HepG2 (cell line): ENCODE data around the gene ZNRF3. TPM values are rescaled to one million over a fixed set of nuclear protein-coding genes. Genes with fewer than 3 reads are reported as not detected.

Experiments
- BRD4 ChIP-seq: sonication (generic); formaldehyde crosslinking; IDR thresholded peaks from 2 replicates; pipeline ENCODE4 v1.4.0; 2020; ENCODE audit warnings: missing genetic modification reagents
- CREM ChIP-seq, 2 experiments: sonication (generic) in 1 of 2; formaldehyde crosslinking in 1 of 2; IDR thresholded peaks; 2 replicates each; pipeline versions ENCODE4 v1.4.0 to v1.6.1; 2016 to 2020; ENCODE audit warnings: antibody characterized with exemption in 1 of 2, mild to moderate bottlenecking in 1 of 2, missing genetic modification reagents in 1 of 2
- DR1 ChIP-seq: sonication (generic); formaldehyde crosslinking; IDR thresholded peaks from 2 replicates; pipeline ENCODE4 v1.8.0; 2021; ENCODE audit warnings: mild to moderate bottlenecking, missing genetic modification reagents, inconsistent platforms
- FOXC1 ChIP-seq: sonication (generic); formaldehyde crosslinking; IDR thresholded peaks from 2 replicates; pipeline ENCODE4 v1.8.0; 2022; ENCODE audit warnings: mild to moderate bottlenecking, missing genetic modification reagents, borderline replicate concordance
- KDM5B ChIP-seq: sonication (generic); formaldehyde crosslinking; IDR thresholded peaks from 2 replicates; pipeline ENCODE4 v1.4.0; 2020; ENCODE audit warnings: missing genetic modification reagents, mild to moderate bottlenecking, borderline replicate concordance
- MAFF ChIP-seq: IDR thresholded peaks from 2 replicates; pipeline ENCODE4 v1.6.1; 2011; ENCODE audit warnings: low read depth, low read length, improper control_type of control experiment
- MAFG ChIP-seq: sonication (generic); formaldehyde crosslinking; IDR thresholded peaks from 2 replicates; pipeline ENCODE4 v1.5.1; 2020; ENCODE audit warnings: mild to moderate bottlenecking, missing genetic modification reagents
- NCOA5 ChIP-seq: sonication (generic); formaldehyde crosslinking; IDR thresholded peaks from 2 replicates; pipeline ENCODE4 v1.4.0; 2020; ENCODE audit warnings: missing genetic modification reagents
- SMAD3 ChIP-seq: sonication (generic); formaldehyde crosslinking; IDR thresholded peaks from 2 replicates; pipeline ENCODE4 v1.4.0; 2020; ENCODE audit warnings: missing genetic modification reagents
- ZNF256 ChIP-seq: sonication (generic); formaldehyde crosslinking; conservative IDR thresholded peaks from 2 replicates; pipeline ENCODE4 v1.4.0; 2020; ENCODE audit warnings: missing genetic modification reagents
- ZNF281 ChIP-seq: sonication (generic); formaldehyde crosslinking; IDR thresholded peaks from 2 replicates; pipeline ENCODE4 v1.4.0; 2020; ENCODE audit warnings: missing genetic modification reagents, borderline replicate concordance
- ZNF468 ChIP-seq: sonication (generic); formaldehyde crosslinking; IDR thresholded peaks from 2 replicates; pipeline ENCODE4 v1.8.0; 2022; ENCODE audit warnings: mild to moderate bottlenecking, moderate library complexity, missing genetic modification reagents
- ZNF788 ChIP-seq: sonication (generic); formaldehyde crosslinking; IDR thresholded peaks from 2 replicates; pipeline ENCODE4 v1.5.0; 2020; ENCODE audit warnings: mild to moderate bottlenecking, missing genetic modification reagents, borderline replicate concordance
- ZNF790 ChIP-seq: sonication (generic); formaldehyde crosslinking; IDR thresholded peaks from 2 replicates; pipeline ENCODE4 v1.8.0; 2022; ENCODE audit warnings: missing genetic modification reagents, mild to moderate bottlenecking, borderline replicate concordance
- ZSCAN5A ChIP-seq: sonication (generic); formaldehyde crosslinking; IDR thresholded peaks from 2 replicates; pipeline ENCODE4 v1.8.0; 2022; ENCODE audit warnings: mild to moderate bottlenecking, missing genetic modification reagents, borderline replicate concordance
- polyA plus RNA-seq, 8 experiments: library from polyadenylated mRNA; depleted of rRNA in 3 of 8; stranded (reverse) in 7 of 8; unstranded in 1 of 8; fragments of >200 nt; fragmentation: Illumina TruSeq in 4 of 8; extraction: Trizol in 4 of 8; gene quantifications; 2 replicates each; pipeline versions ENCODE4 v1.2.1 to v1.2.3, GENCODE V29; 2011 to 2016; ENCODE audit warnings: low read depth in 4 of 8, missing spikeins in 1 of 8, mixed read lengths in 1 of 8; ENCODE audit not compliant: insufficient read depth in 1 of 8
- total RNA-seq, 5 experiments: library from RNA; depleted of rRNA; stranded (reverse); fragments of >200 nt; fragmentation: Illumina TruSeq; extraction: Trizol; gene quantifications; 2 replicates each; pipeline ENCODE4 v1.2.3, GENCODE V29; 2016; ENCODE audit warnings: low read depth in 1 of 5
- TF ChIP-seq, protein P1 (sequence below): sonication (generic); formaldehyde crosslinking; IDR thresholded peaks from 2 replicates; pipeline ENCODE4 v1.9.0; 2021; ENCODE audit warnings: mild to moderate bottlenecking, missing genetic modification reagents
- TF ChIP-seq, protein P2 (sequence below): sonication (generic); formaldehyde crosslinking; IDR thresholded peaks from 2 replicates; pipeline ENCODE4 v1.5.1; 2020; ENCODE audit warnings: mild to moderate bottlenecking, moderate library complexity, missing genetic modification reagents

The ZNRF3 gene
- total and polyA plus RNA-seq, 2 of the 13 experiments (the other 11 are each of a cell fraction or from before 2014, with no cell fraction given) = 20.3 to 36.7 TPM

GRCh38 chr22:28981818-28982499 is 98.6 kb downstream of the ZNRF3 start (continued):
- TF ChIP-seq ZNF790 (CRISPR knock-in tag) (no peak), FOXC1 (CRISPR knock-in tag) (no peak; the same call in 1 of the 2 replicates), ZNF788 (CRISPR knock-in tag) (no peak), SMAD3 (CRISPR knock-in tag) (peak; percentile 54; the same call in 1 of the 2 replicates), ZNF256 (CRISPR knock-in tag) (no peak), CREM (IDR thresholded peaks at IDR 0.05) (peak; percentile 90), CREM (CRISPR knock-in tag; IDR thresholded peaks at IDR 0.05) (no peak), ZNF281 (CRISPR knock-in tag) (no peak), ZNF468 (CRISPR knock-in tag) (no peak), KDM5B (no peak), DR1 (CRISPR knock-in tag) (no peak), MAFG (CRISPR knock-in tag) (no peak), ZSCAN5A (CRISPR knock-in tag) (no peak), MAFF (peak; percentile 75), NCOA5 (CRISPR knock-in tag) (no peak), BRD4 (CRISPR knock-in tag) (no peak)
- TF ChIP-seq, protein P1, sequence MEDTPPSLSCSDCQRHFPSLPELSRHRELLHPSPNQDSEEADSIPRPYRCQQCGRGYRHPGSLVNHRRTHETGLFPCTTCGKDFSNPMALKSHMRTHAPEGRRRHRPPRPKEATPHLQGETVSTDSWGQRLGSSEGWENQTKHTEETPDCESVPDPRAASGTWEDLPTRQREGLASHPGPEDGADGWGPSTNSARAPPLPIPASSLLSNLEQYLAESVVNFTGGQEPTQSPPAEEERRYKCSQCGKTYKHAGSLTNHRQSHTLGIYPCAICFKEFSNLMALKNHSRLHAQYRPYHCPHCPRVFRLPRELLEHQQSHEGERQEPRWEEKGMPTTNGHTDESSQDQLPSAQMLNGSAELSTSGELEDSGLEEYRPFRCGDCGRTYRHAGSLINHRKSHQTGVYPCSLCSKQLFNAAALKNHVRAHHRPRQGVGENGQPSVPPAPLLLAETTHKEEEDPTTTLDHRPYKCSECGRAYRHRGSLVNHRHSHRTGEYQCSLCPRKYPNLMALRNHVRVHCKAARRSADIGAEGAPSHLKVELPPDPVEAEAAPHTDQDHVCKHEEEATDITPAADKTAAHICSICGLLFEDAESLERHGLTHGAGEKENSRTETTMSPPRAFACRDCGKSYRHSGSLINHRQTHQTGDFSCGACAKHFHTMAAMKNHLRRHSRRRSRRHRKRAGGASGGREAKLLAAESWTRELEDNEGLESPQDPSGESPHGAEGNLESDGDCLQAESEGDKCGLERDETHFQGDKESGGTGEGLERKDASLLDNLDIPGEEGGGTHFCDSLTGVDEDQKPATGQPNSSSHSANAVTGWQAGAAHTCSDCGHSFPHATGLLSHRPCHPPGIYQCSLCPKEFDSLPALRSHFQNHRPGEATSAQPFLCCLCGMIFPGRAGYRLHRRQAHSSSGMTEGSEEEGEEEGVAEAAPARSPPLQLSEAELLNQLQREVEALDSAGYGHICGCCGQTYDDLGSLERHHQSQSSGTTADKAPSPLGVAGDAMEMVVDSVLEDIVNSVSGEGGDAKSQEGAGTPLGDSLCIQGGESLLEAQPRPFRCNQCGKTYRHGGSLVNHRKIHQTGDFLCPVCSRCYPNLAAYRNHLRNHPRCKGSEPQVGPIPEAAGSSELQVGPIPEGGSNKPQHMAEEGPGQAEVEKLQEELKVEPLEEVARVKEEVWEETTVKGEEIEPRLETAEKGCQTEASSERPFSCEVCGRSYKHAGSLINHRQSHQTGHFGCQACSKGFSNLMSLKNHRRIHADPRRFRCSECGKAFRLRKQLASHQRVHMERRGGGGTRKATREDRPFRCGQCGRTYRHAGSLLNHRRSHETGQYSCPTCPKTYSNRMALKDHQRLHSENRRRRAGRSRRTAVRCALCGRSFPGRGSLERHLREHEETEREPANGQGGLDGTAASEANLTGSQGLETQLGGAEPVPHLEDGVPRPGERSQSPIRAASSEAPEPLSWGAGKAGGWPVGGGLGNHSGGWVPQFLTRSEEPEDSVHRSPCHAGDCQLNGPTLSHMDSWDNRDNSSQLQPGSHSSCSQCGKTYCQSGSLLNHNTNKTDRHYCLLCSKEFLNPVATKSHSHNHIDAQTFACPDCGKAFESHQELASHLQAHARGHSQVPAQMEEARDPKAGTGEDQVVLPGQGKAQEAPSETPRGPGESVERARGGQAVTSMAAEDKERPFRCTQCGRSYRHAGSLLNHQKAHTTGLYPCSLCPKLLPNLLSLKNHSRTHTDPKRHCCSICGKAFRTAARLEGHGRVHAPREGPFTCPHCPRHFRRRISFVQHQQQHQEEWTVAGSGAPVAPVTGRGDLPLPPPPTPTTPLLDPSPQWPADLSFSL (CRISPR knock-in tag) = no peak
- TF ChIP-seq, protein P2, sequence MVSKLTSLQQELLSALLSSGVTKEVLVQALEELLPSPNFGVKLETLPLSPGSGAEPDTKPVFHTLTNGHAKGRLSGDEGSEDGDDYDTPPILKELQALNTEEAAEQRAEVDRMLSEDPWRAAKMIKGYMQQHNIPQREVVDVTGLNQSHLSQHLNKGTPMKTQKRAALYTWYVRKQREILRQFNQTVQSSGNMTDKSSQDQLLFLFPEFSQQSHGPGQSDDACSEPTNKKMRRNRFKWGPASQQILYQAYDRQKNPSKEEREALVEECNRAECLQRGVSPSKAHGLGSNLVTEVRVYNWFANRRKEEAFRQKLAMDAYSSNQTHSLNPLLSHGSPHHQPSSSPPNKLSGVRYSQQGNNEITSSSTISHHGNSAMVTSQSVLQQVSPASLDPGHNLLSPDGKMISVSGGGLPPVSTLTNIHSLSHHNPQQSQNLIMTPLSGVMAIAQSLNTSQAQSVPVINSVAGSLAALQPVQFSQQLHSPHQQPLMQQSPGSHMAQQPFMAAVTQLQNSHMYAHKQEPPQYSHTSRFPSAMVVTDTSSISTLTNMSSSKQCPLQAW (CRISPR knock-in tag) = peak; percentile 68
